Measurements from ENCODE around the gene ZDHHC7.

DNA sequence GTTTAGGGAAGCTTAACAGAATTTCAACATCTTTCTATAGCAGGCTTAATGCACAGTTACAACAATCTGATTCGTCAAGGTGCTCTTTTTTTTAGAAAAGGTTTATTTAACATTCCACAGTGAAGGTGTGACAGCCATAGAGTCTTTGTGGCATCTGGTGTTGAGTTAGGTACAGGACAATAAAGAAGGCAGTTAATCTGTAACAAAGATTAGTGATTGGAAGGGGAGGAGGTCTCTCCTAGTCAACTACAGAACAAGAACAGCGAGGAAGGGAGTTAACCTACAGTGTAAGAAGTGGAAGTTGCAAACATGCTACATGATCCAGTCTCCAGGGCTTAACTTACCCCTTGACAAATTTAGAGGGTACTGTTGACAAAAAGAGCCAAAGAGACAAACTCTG, 3.0 kb upstream of the ZDHHC7 start:
- no peak for TF ChIP-seq ZBTB7A (tag by site-specific recombination; IDR thresholded peaks at IDR 0.05; ENCODE audit: low read depth)
- TF ChIP-seq ZNF324 (tag by site-specific recombination; IDR thresholded peaks at IDR 0.05): no peak
- no peak for TF ChIP-seq ZNF776 (tag by site-specific recombination; IDR thresholded peaks at IDR 0.05; ENCODE audit: borderline replicate concordance)
- TF ChIP-seq, protein P1, sequence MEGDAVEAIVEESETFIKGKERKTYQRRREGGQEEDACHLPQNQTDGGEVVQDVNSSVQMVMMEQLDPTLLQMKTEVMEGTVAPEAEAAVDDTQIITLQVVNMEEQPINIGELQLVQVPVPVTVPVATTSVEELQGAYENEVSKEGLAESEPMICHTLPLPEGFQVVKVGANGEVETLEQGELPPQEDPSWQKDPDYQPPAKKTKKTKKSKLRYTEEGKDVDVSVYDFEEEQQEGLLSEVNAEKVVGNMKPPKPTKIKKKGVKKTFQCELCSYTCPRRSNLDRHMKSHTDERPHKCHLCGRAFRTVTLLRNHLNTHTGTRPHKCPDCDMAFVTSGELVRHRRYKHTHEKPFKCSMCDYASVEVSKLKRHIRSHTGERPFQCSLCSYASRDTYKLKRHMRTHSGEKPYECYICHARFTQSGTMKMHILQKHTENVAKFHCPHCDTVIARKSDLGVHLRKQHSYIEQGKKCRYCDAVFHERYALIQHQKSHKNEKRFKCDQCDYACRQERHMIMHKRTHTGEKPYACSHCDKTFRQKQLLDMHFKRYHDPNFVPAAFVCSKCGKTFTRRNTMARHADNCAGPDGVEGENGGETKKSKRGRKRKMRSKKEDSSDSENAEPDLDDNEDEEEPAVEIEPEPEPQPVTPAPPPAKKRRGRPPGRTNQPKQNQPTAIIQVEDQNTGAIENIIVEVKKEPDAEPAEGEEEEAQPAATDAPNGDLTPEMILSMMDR (tag by site-specific recombination; IDR thresholded peaks at IDR 0.05): no peak
- no peak for TF ChIP-seq ZNF292 (tag by site-specific recombination; IDR thresholded peaks at IDR 0.05; ENCODE audit: borderline replicate concordance, low read depth)
- TF ChIP-seq, protein P2, sequence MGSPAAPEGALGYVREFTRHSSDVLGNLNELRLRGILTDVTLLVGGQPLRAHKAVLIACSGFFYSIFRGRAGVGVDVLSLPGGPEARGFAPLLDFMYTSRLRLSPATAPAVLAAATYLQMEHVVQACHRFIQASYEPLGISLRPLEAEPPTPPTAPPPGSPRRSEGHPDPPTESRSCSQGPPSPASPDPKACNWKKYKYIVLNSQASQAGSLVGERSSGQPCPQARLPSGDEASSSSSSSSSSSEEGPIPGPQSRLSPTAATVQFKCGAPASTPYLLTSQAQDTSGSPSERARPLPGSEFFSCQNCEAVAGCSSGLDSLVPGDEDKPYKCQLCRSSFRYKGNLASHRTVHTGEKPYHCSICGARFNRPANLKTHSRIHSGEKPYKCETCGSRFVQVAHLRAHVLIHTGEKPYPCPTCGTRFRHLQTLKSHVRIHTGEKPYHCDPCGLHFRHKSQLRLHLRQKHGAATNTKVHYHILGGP (tag by site-specific recombination; IDR thresholded peaks at IDR 0.05): no peak
- TF ChIP-seq, protein P3, sequence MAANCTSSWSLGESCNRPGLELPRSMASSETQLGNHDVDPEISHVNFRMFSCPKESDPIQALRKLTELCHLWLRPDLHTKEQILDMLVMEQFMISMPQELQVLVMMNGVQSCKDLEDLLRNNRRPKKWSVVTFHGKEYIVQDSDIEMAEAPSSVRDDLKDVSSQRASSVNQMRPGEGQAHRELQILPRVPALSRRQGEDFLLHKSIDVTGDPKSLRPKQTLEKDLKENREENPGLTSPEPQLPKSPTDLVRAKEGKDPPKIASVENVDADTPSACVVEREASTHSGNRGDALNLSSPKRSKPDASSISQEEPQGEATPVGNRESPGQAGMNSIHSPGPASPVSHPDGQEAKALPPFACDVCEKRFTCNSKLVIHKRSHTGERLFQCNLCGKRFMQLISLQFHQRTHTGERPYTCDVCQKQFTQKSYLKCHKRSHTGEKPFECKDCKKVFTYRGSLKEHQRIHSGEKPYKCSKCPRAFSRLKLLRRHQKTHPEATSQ (tag by site-specific recombination; IDR thresholded peaks at IDR 0.05): no peak
- TF ChIP-seq ZNF544 (tag by site-specific recombination; IDR thresholded peaks at IDR 0.05): no peak
- TF ChIP-seq ZNF560 (tag by site-specific recombination; IDR thresholded peaks at IDR 0.05; ENCODE audit: borderline replicate concordance): no peak
- TF ChIP-seq ZNF404 (tag by site-specific recombination; IDR thresholded peaks at IDR 0.05): no peak
- no peak for TF ChIP-seq ZNF701 (tag by site-specific recombination; IDR thresholded peaks at IDR 0.05)
- TF ChIP-seq, protein P4, sequence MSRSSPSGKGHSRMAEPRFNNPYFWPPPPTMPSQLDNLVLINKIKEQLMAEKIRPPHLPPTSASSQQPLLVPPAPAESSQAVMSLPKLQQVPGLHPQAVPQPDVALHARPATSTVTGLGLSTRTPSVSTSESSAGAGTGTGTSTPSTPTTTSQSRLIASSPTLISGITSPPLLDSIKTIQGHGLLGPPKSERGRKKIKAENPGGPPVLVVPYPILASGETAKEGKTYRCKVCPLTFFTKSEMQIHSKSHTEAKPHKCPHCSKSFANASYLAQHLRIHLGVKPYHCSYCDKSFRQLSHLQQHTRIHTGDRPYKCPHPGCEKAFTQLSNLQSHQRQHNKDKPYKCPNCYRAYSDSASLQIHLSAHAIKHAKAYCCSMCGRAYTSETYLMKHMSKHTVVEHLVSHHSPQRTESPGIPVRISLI (tag by site-specific recombination; IDR thresholded peaks at IDR 0.05): no peak

All from HEK293 (cell line).